K562 (cell line): ENCODE results near the gene CD248. TPM values are rescaled to one million over a fixed set of nuclear protein-coding genes. Genes with fewer than 3 reads are reported as not detected.
A peak's percentile ranks its signal among the peaks of the same experiment; 100 is the strongest.

Experiments used
- AFF4 ChIP-seq: sonication (generic); formaldehyde crosslinking; IDR thresholded peaks from 2 replicates; pipeline ENCODE4 v1.8.0; 2023; ENCODE audit warnings: mild to moderate bottlenecking, missing genetic modification reagents
- BDP1 ChIP-seq: IDR thresholded peaks from 3 replicates; pipeline ENCODE4 v1.6.1; 2011; ENCODE audit not compliant: insufficient read length, insufficient read depth
- CHD1 ChIP-seq: fragments of 200-600 bp; sonication (generic); IDR thresholded peaks from one replicate; pipeline ENCODE4 v1.6.1; 2012; ENCODE audit warnings: mild to moderate bottlenecking, moderate library complexity, low read length, inconsistent platforms
- CXXC5 ChIP-seq: fragments of 250-450 bp; sonication (Bioruptor Pico); IDR thresholded peaks from 2 replicates; pipeline ENCODE4 v1.8.0; 2022; ENCODE audit warnings: inconsistent platforms, mild to moderate bottlenecking, moderate library complexity
- GABPB2 ChIP-seq: fragments of 250-450 bp; sonication (Bioruptor Pico); conservative IDR thresholded peaks from 2 replicates; pipeline ENCODE4 v1.5.1; 2021; ENCODE audit warnings: mild to moderate bottlenecking
- GMEB1 ChIP-seq: fragments of 250-450 bp; sonication (Bioruptor Pico); IDR thresholded peaks from 2 replicates; pipeline ENCODE4 v1.4.0; 2020; ENCODE audit warnings: mild to moderate bottlenecking
- MEF2D ChIP-seq: conservative IDR thresholded peaks from 2 replicates; pipeline ENCODE4 v1.6.1; 2016; ENCODE audit warnings: low read depth, missing genetic modification characterization, missing compliant biosample characterization
- PTTG1 ChIP-seq: fragments of 450-650 bp; IDR thresholded peaks from 2 replicates; pipeline ENCODE4 v1.6.1; 2016; ENCODE audit warnings: low read depth, mild to moderate bottlenecking, missing genetic modification characterization, missing compliant biosample characterization
- RBM22 ChIP-seq: fragments of 200-400 bp; formaldehyde crosslinking; IDR thresholded peaks from 2 replicates; pipeline ENCODE4 v1.6.1; 2018; ENCODE audit warnings: low read length, low read depth; ENCODE audit not compliant: poor library complexity, severe bottlenecking
- RFX5 ChIP-seq: IDR thresholded peaks from 2 replicates; pipeline ENCODE4 v1.6.1; 2011; ENCODE audit warnings: low read depth, mild to moderate bottlenecking, improper control_type of control experiment, low read length
- SMARCA4 ChIP-seq: fragments of 450-650 bp; IDR thresholded peaks from 2 replicates; pipeline ENCODE4 v1.6.1; 2016
- SRSF7 ChIP-seq: fragments of 200-400 bp; formaldehyde crosslinking; optimal IDR thresholded peaks from 2 replicates; pipeline ENCODE3; 2017; ENCODE audit warnings: mild to moderate bottlenecking, low read depth, low read length
- ZBTB2 ChIP-seq: fragments of 450-650 bp; IDR thresholded peaks from 2 replicates; pipeline ENCODE4 v1.6.1; 2016; ENCODE audit warnings: antibody characterized with exemption
- ZC3H8 ChIP-seq: fragments of 450-650 bp; IDR thresholded peaks from 2 replicates; pipeline ENCODE4 v1.6.1; 2017
- ZNF165 ChIP-seq: fragments of 250-450 bp; sonication (Bioruptor Pico); IDR thresholded peaks from 2 replicates; pipeline ENCODE4 v1.4.0; 2020; ENCODE audit warnings: borderline replicate concordance
- ZNF253 ChIP-seq: fragments of 250-450 bp; sonication (Bioruptor Pico); conservative IDR thresholded peaks from 2 replicates; pipeline ENCODE4 v1.6.1; 2021; ENCODE audit warnings: mild to moderate bottlenecking
- polyA plus RNA-seq, 8 experiments: library from polyadenylated mRNA; depleted of rRNA in 4 of 8; stranded (reverse) in 5 of 8; unstranded in 3 of 8; fragments of >200 nt; fragmentation: Nextera tagmentation in 2 of 8; fragmentation: Illumina TruSeq in 1 of 8; extraction: Ambion mirVana in 2 of 8; extraction: Trizol in 1 of 8; gene quantifications; 2 replicates each; pipeline versions ENCODE4 v1.2.1 to v1.2.3, GENCODE V29; 2011 to 2014; ENCODE audit warnings: inconsistent platforms in 1 of 8, missing spikeins in 1 of 8
- total RNA-seq, 7 experiments: library from RNA; depleted of rRNA in 6 of 7; stranded (reverse); fragments of >200 nt in 6 of 7; fragmentation: Illumina TruSeq in 2 of 7; extraction: Trizol in 2 of 7; gene quantifications; 2 replicates each; pipeline versions ENCODE4 v1.2.1 to v1.2.3, GENCODE V29; 2011 to 2021; ENCODE audit warnings: low replicate concordance in 1 of 7
- TF ChIP-seq, protein P1 (sequence below): fragments of 450-650 bp; formaldehyde crosslinking; IDR thresholded peaks from 2 replicates; pipeline ENCODE4 v1.4.0; 2020; ENCODE audit warnings: mild to moderate bottlenecking, moderate library complexity
- TF ChIP-seq, protein P2 (sequence below): fragments of 450-650 bp; formaldehyde crosslinking; IDR thresholded peaks from 2 replicates; pipeline ENCODE4 v1.4.0; 2022; ENCODE audit warnings: missing genetic modification characterization

Gene CD248
- total and polyA plus RNA-seq, 9 of the 15 experiments (the other 6 are each of a cell fraction or from before 2014, with no cell fraction given), result 0.09 TPM; not detected in 8

GRCh38 chr11:66347425-66348276 lies 30.8 kb upstream of the CD248 start, which contains the start of gene B4GAT1 (continued):
- TF ChIP-seq, protein P1, sequence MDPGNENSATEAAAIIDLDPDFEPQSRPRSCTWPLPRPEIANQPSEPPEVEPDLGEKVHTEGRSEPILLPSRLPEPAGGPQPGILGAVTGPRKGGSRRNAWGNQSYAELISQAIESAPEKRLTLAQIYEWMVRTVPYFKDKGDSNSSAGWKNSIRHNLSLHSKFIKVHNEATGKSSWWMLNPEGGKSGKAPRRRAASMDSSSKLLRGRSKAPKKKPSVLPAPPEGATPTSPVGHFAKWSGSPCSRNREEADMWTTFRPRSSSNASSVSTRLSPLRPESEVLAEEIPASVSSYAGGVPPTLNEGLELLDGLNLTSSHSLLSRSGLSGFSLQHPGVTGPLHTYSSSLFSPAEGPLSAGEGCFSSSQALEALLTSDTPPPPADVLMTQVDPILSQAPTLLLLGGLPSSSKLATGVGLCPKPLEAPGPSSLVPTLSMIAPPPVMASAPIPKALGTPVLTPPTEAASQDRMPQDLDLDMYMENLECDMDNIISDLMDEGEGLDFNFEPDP, result no peak
- TF ChIP-seq CHD1 (no peak), SMARCA4 (no peak), ZBTB2 (peak; percentile 54; the same call in 1 of the 2 replicates), PTTG1 (tag) (no peak), ZNF253 (CRISPR knock-in tag) (no peak), ZC3H8 (no peak), MEF2D (no peak), ZNF165 (peak; percentile 30; the same call in 1 of the 2 replicates), BDP1 (peak; percentile 85), GABPB2 (CRISPR knock-in tag) (peak; percentile 74; the same call in 1 of the 2 replicates), AFF4 (CRISPR knock-in tag) (peak; percentile 12; the same call in 1 of the 2 replicates), RBM22 (no peak), RFX5 (peak; percentile 65; the same call in 1 of the 2 replicates), GMEB1 (CRISPR knock-in tag) (peak; percentile 45; the same call in 1 of the 2 replicates), CXXC5 (CRISPR knock-in tag) (peak; percentile 89), SRSF7 (no peak)
- TF ChIP-seq, protein P2, sequence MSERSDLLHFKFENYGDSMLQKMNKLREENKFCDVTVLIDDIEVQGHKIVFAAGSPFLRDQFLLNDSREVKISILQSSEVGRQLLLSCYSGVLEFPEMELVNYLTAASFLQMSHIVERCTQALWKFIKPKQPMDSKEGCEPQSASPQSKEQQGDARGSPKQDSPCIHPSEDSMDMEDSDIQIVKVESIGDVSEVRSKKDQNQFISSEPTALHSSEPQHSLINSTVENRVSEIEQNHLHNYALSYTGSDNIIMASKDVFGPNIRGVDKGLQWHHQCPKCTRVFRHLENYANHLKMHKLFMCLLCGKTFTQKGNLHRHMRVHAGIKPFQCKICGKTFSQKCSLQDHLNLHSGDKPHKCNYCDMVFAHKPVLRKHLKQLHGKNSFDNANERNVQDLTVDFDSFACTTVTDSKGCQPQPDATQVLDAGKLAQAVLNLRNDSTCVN (CRISPR knock-in tag), result no peak
